ENCODE measurements around the gene HTRA3.

DNA sequence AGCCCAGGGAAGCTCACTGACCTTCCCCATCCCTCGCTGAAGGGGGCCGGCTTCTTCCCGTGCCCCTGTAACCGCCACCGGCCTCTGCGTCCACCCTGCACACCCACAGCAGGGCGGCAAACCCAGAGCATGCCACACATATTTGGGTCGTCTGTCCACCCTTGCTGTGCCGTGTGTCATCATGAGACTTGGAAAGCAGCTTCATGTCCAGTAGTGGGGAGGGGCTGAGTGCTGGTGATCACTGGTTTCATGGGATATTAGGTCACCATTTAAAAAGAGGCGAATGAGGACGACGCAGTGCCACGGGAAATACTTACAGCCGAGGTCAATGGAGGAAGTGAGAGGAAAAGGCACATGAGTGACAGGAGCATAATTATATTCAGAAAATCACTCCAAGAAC lies 74.8 kb downstream of the HTRA3 start:
- TF ChIP-seq EZH2 (IDR thresholded peaks at IDR 0.05; ENCODE audit: insufficient read depth, poor library complexity, severe bottlenecking) (no peak), EZH2phosphoT487 (IDR thresholded peaks at IDR 0.05; ENCODE audit: insufficient read depth, low read depth) (no peak)

All from GM23248 (cell line).